HFFc6 (cell line): ENCODE measurements around the gene KDM8. TPM values are rescaled to one million over a fixed set of nuclear protein-coding genes. Genes with fewer than 3 reads are reported as not detected.

Experiments
- DNase-seq: peaks from one replicate; pipeline ENCODE4 v3.0.0-alpha.2; 2018
- H3K27ac Mint-ChIP-seq: 2 replicates; pipeline ENCODE4 v1.8.0; 2020; ENCODE audit warnings: mild to moderate bottlenecking, mixed read lengths
- H3K27me3 Mint-ChIP-seq: 2 replicates; pipeline ENCODE4 v1.8.0; 2021; ENCODE audit warnings: mild to moderate bottlenecking, moderate library complexity, mixed read lengths; ENCODE audit not compliant: insufficient read depth
- H3K36me3 Mint-ChIP-seq: 2 replicates; pipeline ENCODE4 v1.8.0; 2021; ENCODE audit warnings: low read depth, mixed read lengths
- H3K4me1 Mint-ChIP-seq: 2 replicates; pipeline ENCODE4 v1.8.0; 2020; ENCODE audit warnings: low read depth, mixed read lengths
- H3K4me3 Mint-ChIP-seq: 2 replicates; pipeline ENCODE4 v1.8.0; 2020; ENCODE audit warnings: mild to moderate bottlenecking, moderate library complexity, mixed read lengths
- H3K9me3 Mint-ChIP-seq: 2 replicates; pipeline ENCODE4 v1.8.0; 2020; ENCODE audit warnings: mild to moderate bottlenecking, mixed read lengths
- CTCF ChIP-seq: fragments of 200-600 bp; sonication (generic); IDR thresholded peaks from 2 replicates; pipeline ENCODE4 v1.5.0; 2021; ENCODE audit warnings: antibody characterized with exemption, mild to moderate bottlenecking
- total RNA-seq, 6 experiments: library from RNA; stranded (reverse); fragmentation: NEBNext Ultra II Directional; extraction: Animal tissue kit (Norgen Biotek cat#: 25700); gene quantifications; 2 replicates in 1 of 6; 3 replicates in 5 of 6; pipeline ENCODE4 v1.2.3, GENCODE V29; 2021

The KDM8 gene
- total RNA-seq, 6 experiments from 2014 or later, result 4.1 to 5.8 (median 4.9) TPM

GRCh38 chr16:27191352-27191924 is 11.9 kb upstream of the KDM8 start:
- DNase-seq, result no peak
- H3K4me3 Mint-ChIP-seq, result no peak overlapping the region
- H3K9me3 Mint-ChIP-seq, result no peaks in the 10 kb centered on the region
- H3K27ac Mint-ChIP-seq, result no peak overlapping the region
- TF ChIP-seq CTCF, result no peak
- H3K27me3 Mint-ChIP-seq, result peaks cover 14% of the 10 kb centered on the region
- H3K4me1 Mint-ChIP-seq, result no peaks in the 10 kb centered on the region; the same call in 1 of the 2 replicates
- 0 out of 2 replicates have a peak, but pooled peaks cover 5% of the 10 kb centered on the region for H3K36me3 Mint-ChIP-seq

GRCh38 chr16:27193300-27193990 is 9.9 kb upstream of the KDM8 start:
- H3K4me3 Mint-ChIP-seq, result no peak overlapping the region
- no peaks in the 10 kb centered on the region; the same call in 1 of the 2 replicates for H3K4me1 Mint-ChIP-seq
- no peak overlapping the region for H3K27ac Mint-ChIP-seq
- peaks cover 14% of the 10 kb centered on the region for H3K27me3 Mint-ChIP-seq
- 0 out of 2 replicates have a peak, but pooled peaks cover 5% of the 10 kb centered on the region for H3K36me3 Mint-ChIP-seq
- DNase-seq, result peak; percentile 7
- no peaks in the 10 kb centered on the region for H3K9me3 Mint-ChIP-seq
- TF ChIP-seq CTCF, result peak; percentile 53

GRCh38 chr16:27195076-27195741 is 8.1 kb upstream of the KDM8 start:
- Mint-ChIP-seq H3K4me1 (peaks cover 13% of the 10 kb centered on the region; the same call in 1 of the 2 replicates), H3K36me3 (0 out of 2 replicates have a peak, but pooled peaks cover 5% of the 10 kb centered on the region), H3K27me3 (peaks cover 11% of the 10 kb centered on the region), H3K27ac (no peak overlapping the region), H3K9me3 (no peaks in the 10 kb centered on the region), H3K4me3 (no peak overlapping the region)
- no peak for DNase-seq
- TF ChIP-seq CTCF, result no peak

GRCh38 chr16:27195941-27196595 is 7.3 kb upstream of the KDM8 start:
- Mint-ChIP-seq H3K9me3 (no peaks in the 10 kb centered on the region), H3K27me3 (peaks cover 9% of the 10 kb centered on the region), H3K4me3 (no peak overlapping the region), H3K27ac (no peak overlapping the region), H3K4me1 (peaks cover 14% of the 10 kb centered on the region; the same call in 1 of the 2 replicates), H3K36me3 (0 out of 2 replicates have a peak, but pooled peaks cover 5% of the 10 kb centered on the region)
- no peak for TF ChIP-seq CTCF
- no peak for DNase-seq

- Mint-ChIP-seq H3K9me3 (no peaks in the 10 kb centered on the region), H3K27ac (no peak overlapping the region), H3K4me3 (no peak overlapping the region), H3K4me1 (peaks cover 14% of the 10 kb centered on the region; the same call in 1 of the 2 replicates), H3K27me3 (peaks cover 9% of the 10 kb centered on the region), H3K36me3 (0 out of 2 replicates have a peak, but pooled peaks cover 5% of the 10 kb centered on the region)
- DNase-seq, result no peak
- no peak for TF ChIP-seq CTCF
These were observed 6.3 kb upstream of the KDM8 start for GRCh38 chr16:27197004-27197403.
